BLaER1 treated with 17β-estradiol and CSF1 and Interleukin-3, amounts not matched to agents 10 nM and 100 nM (cell line): ENCODE measurements around the gene PRDX5.

ENCODE experiments used
- H3K27ac ChIP-seq, 11 experiments: shearing (Covaris generic); formaldehyde crosslinking; 2 replicates each; pipeline ENCODE4 v1.8.1; 2022
- H3K27me3 ChIP-seq, 11 experiments: shearing (Covaris generic); formaldehyde crosslinking; 2 replicates each; pipeline ENCODE4 v1.8.1; 2022
- H3K36me3 ChIP-seq, 11 experiments: shearing (Covaris generic); formaldehyde crosslinking; 2 replicates each; pipeline ENCODE4 v1.8.1; 2022
- H3K4me1 ChIP-seq, 10 experiments: shearing (Covaris generic); formaldehyde crosslinking; 2 replicates each; pipeline ENCODE4 v1.8.1; 2022
- H3K4me2 ChIP-seq, 11 experiments: shearing (Covaris generic); formaldehyde crosslinking; 2 replicates each; pipeline ENCODE4 v1.8.1; 2022
- H3K4me3 ChIP-seq, 10 experiments: shearing (Covaris generic); formaldehyde crosslinking; 2 replicates each; pipeline ENCODE4 v1.8.1; 2022
- H3K9ac ChIP-seq, 11 experiments: shearing (Covaris generic); formaldehyde crosslinking; 2 replicates each; pipeline ENCODE4 v1.8.1; 2022
- H3K9me3 ChIP-seq, 11 experiments: shearing (Covaris generic); formaldehyde crosslinking; replicated peaks in 1 of 11; 2 replicates each; pipeline ENCODE4 v1.8.1; 2022
- H4K20me1 ChIP-seq, 11 experiments: shearing (Covaris generic); formaldehyde crosslinking; 2 replicates each; pipeline ENCODE4 v1.8.1; 2022
- Cebpa-rat ChIP-seq, 11 experiments: shearing (Covaris generic); IDR thresholded peaks; 2 replicates each; pipeline ENCODE4 v1.8.1; 2022

The PRDX5 gene

GRCh38 chr11:64356498-64357411 is 38.8 kb downstream of the PRDX5 start:
- no peak overlapping the region for H3K4me3 ChIP-seq
- H3K27ac ChIP-seq, result peak overlapping the region in 8 of 11 experiments; percentile 2 to 44 (median 20); a peak in 7 of 22 replicates
- H3K36me3 ChIP-seq, result peaks cover 6 to 11% (median 10%) of the 10 kb centered on the region in 11 experiments; a peak in 21 of 22 replicates
- H4K20me1 ChIP-seq, result peaks cover 0 to 40% (median 16%) of the 10 kb centered on the region in 11 experiments; a peak in 14 of 22 replicates
- peak overlapping the region in 6 of 11 experiments; percentile 15 to 85 (median 84); a peak in 9 of 22 replicates for H3K9ac ChIP-seq
- peaks cover 72 to 98% (median 92%) of the 10 kb centered on the region in 10 experiments for H3K4me1 ChIP-seq
- no peaks in the 10 kb centered on the region for H3K9me3 ChIP-seq
- H3K4me2 ChIP-seq, result peak overlapping the region; percentile 93 to 100 (median 99)
- TF ChIP-seq Cebpa-rat (IDR thresholded peaks at IDR 0.05), result no peak
- peaks cover 0 to 22% (median 0%) of the 10 kb centered on the region in 11 experiments; a peak in 7 of 22 replicates for H3K27me3 ChIP-seq

- Histone ChIP-seq H3K27ac (peak overlapping the region in 6 of 11 experiments; percentile 2 to 44 (median 12); a peak in 6 of 22 replicates), H3K9ac (peak overlapping the region in 7 of 11 experiments; percentile 15 to 85 (median 84); a peak in 13 of 22 replicates), H3K4me2 (peak overlapping the region; percentile 93 to 100 (median 99)), H3K4me1 (peaks cover 65 to 95% (median 85%) of the 10 kb centered on the region in 10 experiments), H3K4me3 (peak overlapping the region in 2 of 10 experiments; percentile 8 to 84; a peak in 1 of 20 replicates), H4K20me1 (peaks cover 0 to 36% (median 15%) of the 10 kb centered on the region in 11 experiments; a peak in 12 of 22 replicates), H3K27me3 (peaks cover 0 to 15% (median 0%) of the 10 kb centered on the region in 11 experiments; a peak in 6 of 22 replicates), H3K36me3 (peaks cover 13 to 18% (median 17%) of the 10 kb centered on the region in 11 experiments), H3K9me3 (no peaks in the 10 kb centered on the region)
- TF ChIP-seq Cebpa-rat (IDR thresholded peaks at IDR 0.05), result no peak
These were observed 39.5 kb downstream of the PRDX5 start for GRCh38 chr11:64357446-64357845.

DNA sequence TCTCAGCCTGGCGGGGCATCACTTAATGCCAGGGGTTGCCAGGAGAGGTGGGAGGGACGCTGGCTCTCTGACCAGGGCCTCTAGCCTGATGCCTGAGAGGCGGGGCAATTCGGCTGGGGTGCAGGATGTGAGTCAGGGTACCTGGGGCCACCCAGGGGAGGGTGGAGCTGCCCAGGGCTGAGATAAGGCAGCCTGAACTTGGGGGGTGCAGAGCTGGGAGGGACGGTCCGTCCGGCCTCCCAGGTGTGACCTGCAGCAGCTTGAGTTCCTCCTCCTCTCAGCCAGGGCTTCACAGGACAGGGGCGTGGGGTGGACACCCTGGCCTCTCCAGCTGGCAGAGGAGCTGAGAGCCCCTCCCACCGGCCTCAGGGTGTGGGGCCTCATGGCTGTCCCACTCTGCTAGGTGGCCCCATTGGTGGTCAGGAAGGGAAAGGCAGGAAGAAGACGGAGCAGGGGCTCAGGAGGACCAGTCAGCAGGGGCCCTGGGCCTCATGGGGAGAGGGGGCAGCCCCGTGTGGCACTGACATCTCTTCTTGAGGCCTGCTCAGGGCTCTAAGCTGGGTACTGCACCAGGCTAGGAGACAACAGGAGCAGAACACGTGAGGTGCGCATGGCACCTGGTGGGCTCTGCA is 40.1 kb downstream of the PRDX5 start:
- TF ChIP-seq Cebpa-rat (IDR thresholded peaks at IDR 0.05), result no peak
- H3K4me3 ChIP-seq, result peak overlapping the region; percentile 66 to 88 (median 84); a peak in 17 of 20 replicates
- H3K36me3 ChIP-seq, result peaks cover 19 to 23% (median 22%) of the 10 kb centered on the region in 11 experiments
- H3K27me3 ChIP-seq, result peaks cover 0 to 9% (median 0%) of the 10 kb centered on the region in 11 experiments; a peak in 6 of 22 replicates
- H4K20me1 ChIP-seq, result peaks cover 0 to 30% (median 15%) of the 10 kb centered on the region in 11 experiments; a peak in 13 of 22 replicates
- peak overlapping the region in 7 of 11 experiments; percentile 16 to 83 (median 78); a peak in 10 of 22 replicates for H3K27ac ChIP-seq
- H3K4me1 ChIP-seq, result peaks cover 60 to 89% (median 80%) of the 10 kb centered on the region in 10 experiments
- H3K9me3 ChIP-seq, result no peaks in the 10 kb centered on the region
- H3K9ac ChIP-seq, result peak overlapping the region; percentile 15 to 88 (median 84); a peak in 18 of 22 replicates
- peak overlapping the region; percentile 93 to 100 (median 99) for H3K4me2 ChIP-seq

GRCh38 chr11:64358536-64358906 is 40.6 kb downstream of the PRDX5 start:
- Histone ChIP-seq H3K27ac (peak overlapping the region; percentile 56 to 83 (median 78); a peak in 21 of 22 replicates), H4K20me1 (peaks cover 0 to 26% (median 15%) of the 10 kb centered on the region in 11 experiments; a peak in 13 of 22 replicates), H3K4me2 (peak overlapping the region; percentile 93 to 100 (median 99)), H3K36me3 (peaks cover 23 to 28% (median 27%) of the 10 kb centered on the region in 11 experiments), H3K4me1 (peaks cover 56 to 84% (median 75%) of the 10 kb centered on the region in 10 experiments), H3K9ac (peak overlapping the region; percentile 73 to 88 (median 84)), H3K9me3 (no peaks in the 10 kb centered on the region), H3K4me3 (peak overlapping the region; percentile 66 to 88 (median 84)), H3K27me3 (peaks cover 0 to 4% (median 0%) of the 10 kb centered on the region in 11 experiments; a peak in 4 of 22 replicates)
- TF ChIP-seq Cebpa-rat (IDR thresholded peaks at IDR 0.05), result no peak

GRCh38 chr11:64358907-64359711 is 41.2 kb downstream of the PRDX5 start, which contains the start of gene RPS6KA4:
Gene RPS6KA4, plus strand, starts transcription at chr11:64359162. Its CDS starts 74 bp downstream, at chr11:64359236.
- peaks cover 56 to 80% (median 71%) of the 10 kb centered on the region in 10 experiments for H3K4me1 ChIP-seq
- peak within 1 kb of the TSS; percentile 66 to 88 (median 84) for H3K4me3 ChIP-seq
- peaks cover 0 to 26% (median 15%) of the 10 kb centered on the region in 11 experiments; a peak in 13 of 22 replicates for H4K20me1 ChIP-seq
- H3K9me3 ChIP-seq, result no peaks in the 10 kb centered on the region
- peak within 1 kb of the TSS; percentile 56 to 83 (median 78); a peak in 21 of 22 replicates for H3K27ac ChIP-seq
- peaks cover 28 to 34% (median 33%) of the 10 kb centered on the region in 11 experiments for H3K36me3 ChIP-seq
- peak within 1 kb of the TSS; percentile 93 to 100 (median 99) for H3K4me2 ChIP-seq
- no peaks in the 10 kb centered on the region for H3K27me3 ChIP-seq
- peak within 1 kb of the TSS; percentile 73 to 88 (median 84) for H3K9ac ChIP-seq
- no peak for TF ChIP-seq Cebpa-rat (IDR thresholded peaks at IDR 0.05)

GRCh38 chr11:64359712-64360445 is 42.0 kb downstream of the PRDX5 start:
- Histone ChIP-seq H3K4me1 (peaks cover 56 to 80% (median 73%) of the 10 kb centered on the region in 10 experiments), H3K9me3 (no peaks in the 10 kb centered on the region), H3K9ac (peak overlapping the region; percentile 73 to 88 (median 84); a peak in 20 of 22 replicates), H4K20me1 (peaks cover 0 to 26% (median 15%) of the 10 kb centered on the region in 11 experiments; a peak in 13 of 22 replicates), H3K4me3 (peak overlapping the region; percentile 66 to 88 (median 84)), H3K27me3 (no peaks in the 10 kb centered on the region), H3K36me3 (peaks cover 32 to 41% (median 38%) of the 10 kb centered on the region in 11 experiments), H3K27ac (peak overlapping the region in 3 of 11 experiments; percentile 70 to 82 (median 78); a peak in 3 of 22 replicates), H3K4me2 (peak overlapping the region; percentile 93 to 100 (median 99))
- TF ChIP-seq Cebpa-rat (IDR thresholded peaks at IDR 0.05), result no peak

GRCh38 chr11:64360448-64360921 is 42.6 kb downstream of the PRDX5 start:
- Histone ChIP-seq H3K27me3 (no peaks in the 10 kb centered on the region), H3K36me3 (peaks cover 38 to 47% (median 44%) of the 10 kb centered on the region in 11 experiments), H4K20me1 (peaks cover 0 to 26% (median 15%) of the 10 kb centered on the region in 11 experiments; a peak in 13 of 22 replicates), H3K4me1 (peaks cover 51 to 80% (median 72%) of the 10 kb centered on the region in 10 experiments), H3K27ac (peak overlapping the region in 6 of 11 experiments; percentile 5 to 46 (median 18); a peak in 5 of 22 replicates), H3K9me3 (no peaks in the 10 kb centered on the region), H3K4me3 (peak overlapping the region; percentile 66 to 88 (median 84)), H3K9ac (peak overlapping the region in 8 of 11 experiments; percentile 8 to 86 (median 61); a peak in 11 of 22 replicates), H3K4me2 (peak overlapping the region; percentile 93 to 100 (median 99))
- no peak for TF ChIP-seq Cebpa-rat (IDR thresholded peaks at IDR 0.05)
